ENCODE data around the gene NEK5.
"Not testable (repeated sequence)": the region's sequence is repeated elsewhere in the genome, so short reads cannot be mapped to it uniquely, and the experiment has no call there.

Gene NEK5

GRCh38 chr13:52053460-52053859, 75.4 kb downstream of the NEK5 start:
- DNase-seq: no peak

- no peak for DNase-seq
These were observed 77.5 kb downstream of the NEK5 start for GRCh38 chr13:52051400-52051799.

- no peak for DNase-seq
These were observed 80.4 kb downstream of the NEK5 start for GRCh38 chr13:52048516-52048915.

GRCh38 chr13:52047463-52047862, 81.4 kb downstream of the NEK5 start:
- no peak for DNase-seq

GRCh38 chr13:52043675-52044074, 85.2 kb downstream of the NEK5 start:
- no peak for DNase-seq

GRCh38 chr13:52036037-52036436, 92.8 kb downstream of the NEK5 start:
- no peak for DNase-seq

- no peak for DNase-seq
These were observed 94.2 kb downstream of the NEK5 start for GRCh38 chr13:52034616-52035226.

GRCh38 chr13:52033039-52033438, 95.8 kb downstream of the NEK5 start:
- no peak for DNase-seq

- not testable (repeated sequence) for DNase-seq
These were observed 98.5 kb downstream of the NEK5 start for GRCh38 chr13:52030401-52030800.

- no peak for DNase-seq
These were observed 99.3 kb downstream of the NEK5 start for GRCh38 chr13:52029569-52029968.

- no peak for DNase-seq
These were observed 101.0 kb downstream of the NEK5 start for GRCh38 chr13:52027832-52028231.

- no peak for DNase-seq
These were observed 102.6 kb downstream of the NEK5 start for GRCh38 chr13:52026246-52026626.

- no peak for DNase-seq
These were observed 103.2 kb downstream of the NEK5 start for GRCh38 chr13:52025475-52026245.

- no peak for DNase-seq
These were observed 104.4 kb downstream of the NEK5 start, which contains the start of gene UTP14C for GRCh38 chr13:52024481-52024880. Gene UTP14C (plus strand): TSS chr13:52024691. CDS start chr13:52028805, 4,114 bp downstream.

- no peak for DNase-seq
These were observed 106.5 kb downstream of the NEK5 start for GRCh38 chr13:52022356-52022755.

- DNase-seq: no peak
These were observed 108.7 kb downstream of the NEK5 start for GRCh38 chr13:52020191-52020590.

- DNase-seq: no peak
These were observed 112.6 kb downstream of the NEK5 start for GRCh38 chr13:52016296-52016695.

GRCh38 chr13:52012512-52012836, 116.4 kb downstream of the NEK5 start:
- DNase-seq: no peak

- DNase-seq: peak; percentile 99
These were observed 117.0 kb downstream of the NEK5 start, which contains the start of gene ALG11 for GRCh38 chr13:52011632-52012511. Gene ALG11 (plus strand): TSS chr13:52012398. CDS start chr13:52012419, 21 bp downstream.

- peak; percentile 14 for DNase-seq
These were observed 117.8 kb downstream of the NEK5 start, which contains the start of gene ATP7B for GRCh38 chr13:52010890-52011631. Gene ATP7B (minus strand): TSS chr13:52011450. CDS start chr13:52011337, 113 bp downstream.

GRCh38 chr13:52009946-52010345, 118.9 kb downstream of the NEK5 start:
- DNase-seq: no peak

GRCh38 chr13:52006523-52007245, 122.2 kb downstream of the NEK5 start:
- no peak for DNase-seq
